Measurements from ENCODE around the gene VPS51. TPM values are rescaled to one million over a fixed set of nuclear protein-coding genes. Genes with fewer than 3 reads are reported as not detected.
A peak's percentile ranks its signal among the peaks of the same experiment; 100 is the strongest.

VPS51 gene
- total and polyA plus RNA-seq, 9 of the 15 experiments (the other 6 are each of a cell fraction or from before 2014, with no cell fraction given), result 1.8 to 143 (median 46.8) TPM

DNA sequence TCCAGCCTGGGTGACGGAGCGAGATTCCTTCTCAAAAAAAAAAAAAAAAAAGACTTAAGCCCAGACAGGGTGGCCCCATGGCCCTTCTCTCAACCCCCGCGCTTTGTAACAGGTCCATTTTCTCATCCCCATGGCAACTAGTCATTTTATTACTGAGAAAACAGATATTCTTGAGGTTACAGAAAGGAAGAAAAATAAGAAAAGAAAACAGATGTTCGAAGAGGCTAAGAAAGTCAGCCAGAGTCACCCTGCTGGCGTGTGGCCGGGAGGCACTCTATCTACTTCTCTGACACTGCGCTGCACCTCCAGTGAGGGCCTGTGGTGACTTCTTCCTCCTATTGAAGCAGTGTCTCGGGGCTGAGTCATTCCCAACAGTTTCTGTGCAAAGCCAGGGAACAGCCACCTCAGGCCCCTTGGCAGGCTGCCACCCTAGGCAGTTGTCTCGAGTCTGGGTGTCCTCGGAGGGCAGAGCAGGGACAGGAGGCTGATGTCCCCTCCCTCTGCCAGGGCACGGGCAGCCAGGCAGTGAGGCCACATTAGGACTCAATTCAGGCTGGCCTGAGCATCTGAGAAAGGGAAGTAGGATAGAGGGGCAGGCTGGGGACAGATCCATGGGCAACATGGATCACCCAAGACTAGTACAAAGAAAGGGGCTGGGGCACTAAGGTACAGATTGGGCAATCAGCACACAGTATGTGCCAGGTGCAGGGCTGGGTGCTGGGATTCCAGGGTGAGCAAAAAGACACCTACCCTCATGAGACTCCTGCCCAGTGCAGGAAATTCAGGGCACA is 54.7 kb downstream of the VPS51 start (continued):
- TF ChIP-seq ZNF174 (CRISPR knock-in tag; IDR thresholded peaks at IDR 0.05), result no peak
- 0 out of 2 replicates have a peak, but pooled peaks have one; percentile 13 for TF ChIP-seq BHLHE40 (IDR thresholded peaks at IDR 0.05; ENCODE audit: low read length)
- TF ChIP-seq TGIF2 (CRISPR knock-in tag; IDR thresholded peaks at IDR 0.05), result no peak
- no peak for TF ChIP-seq RBM39 (optimal IDR thresholded peaks at IDR 0.05; ENCODE audit: low read depth, low read length)
- TF ChIP-seq, protein P1, sequence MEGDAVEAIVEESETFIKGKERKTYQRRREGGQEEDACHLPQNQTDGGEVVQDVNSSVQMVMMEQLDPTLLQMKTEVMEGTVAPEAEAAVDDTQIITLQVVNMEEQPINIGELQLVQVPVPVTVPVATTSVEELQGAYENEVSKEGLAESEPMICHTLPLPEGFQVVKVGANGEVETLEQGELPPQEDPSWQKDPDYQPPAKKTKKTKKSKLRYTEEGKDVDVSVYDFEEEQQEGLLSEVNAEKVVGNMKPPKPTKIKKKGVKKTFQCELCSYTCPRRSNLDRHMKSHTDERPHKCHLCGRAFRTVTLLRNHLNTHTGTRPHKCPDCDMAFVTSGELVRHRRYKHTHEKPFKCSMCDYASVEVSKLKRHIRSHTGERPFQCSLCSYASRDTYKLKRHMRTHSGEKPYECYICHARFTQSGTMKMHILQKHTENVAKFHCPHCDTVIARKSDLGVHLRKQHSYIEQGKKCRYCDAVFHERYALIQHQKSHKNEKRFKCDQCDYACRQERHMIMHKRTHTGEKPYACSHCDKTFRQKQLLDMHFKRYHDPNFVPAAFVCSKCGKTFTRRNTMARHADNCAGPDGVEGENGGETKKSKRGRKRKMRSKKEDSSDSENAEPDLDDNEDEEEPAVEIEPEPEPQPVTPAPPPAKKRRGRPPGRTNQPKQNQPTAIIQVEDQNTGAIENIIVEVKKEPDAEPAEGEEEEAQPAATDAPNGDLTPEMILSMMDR (IDR thresholded peaks at IDR 0.05 in 2 of 3, conservative IDR thresholded peaks at IDR 0.05 in 1 of 3; ENCODE audit: insufficient read depth in 2 of 3, low read depth in 1 of 3, low read length in 3 of 3), result peak in 2 of 3 experiments; percentile 15 to 26; a peak in 1 of 6 replicates
- no peak for TF ChIP-seq SP2 (IDR thresholded peaks at IDR 0.05; ENCODE audit: extremely low read depth, low read depth, low read length, poor library complexity, severe bottlenecking)
- TF ChIP-seq MXI1 (IDR thresholded peaks at IDR 0.05; ENCODE audit: low read depth, low read length), result no peak
- TF ChIP-seq, protein P2, sequence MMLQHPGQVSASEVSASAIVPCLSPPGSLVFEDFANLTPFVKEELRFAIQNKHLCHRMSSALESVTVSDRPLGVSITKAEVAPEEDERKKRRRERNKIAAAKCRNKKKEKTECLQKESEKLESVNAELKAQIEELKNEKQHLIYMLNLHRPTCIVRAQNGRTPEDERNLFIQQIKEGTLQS (IDR thresholded peaks at IDR 0.05), result peak; percentile 82
- TF ChIP-seq, protein P2 (CRISPR knock-in tag; conservative IDR thresholded peaks at IDR 0.05), result no peak
- peak; percentile 62 for TF ChIP-seq POLR2G (IDR thresholded peaks at IDR 0.05; ENCODE audit: low read depth, low read length)
- TF ChIP-seq POLR2AphosphoS2 (IDR thresholded peaks at IDR 0.05; ENCODE audit: low read length), result no peak
- TF ChIP-seq SREBF1 (IDR thresholded peaks at IDR 0.05; ENCODE audit: borderline replicate concordance, low read depth, low read length), result no peak
- TF ChIP-seq BRCA1 (IDR thresholded peaks at IDR 0.05), result no peak
- no peak for TF ChIP-seq BRCA1 (CRISPR knock-in tag; IDR thresholded peaks at IDR 0.05)
- no peak for TF ChIP-seq NCOA6 (IDR thresholded peaks at IDR 0.05)
- TF ChIP-seq, protein P3, sequence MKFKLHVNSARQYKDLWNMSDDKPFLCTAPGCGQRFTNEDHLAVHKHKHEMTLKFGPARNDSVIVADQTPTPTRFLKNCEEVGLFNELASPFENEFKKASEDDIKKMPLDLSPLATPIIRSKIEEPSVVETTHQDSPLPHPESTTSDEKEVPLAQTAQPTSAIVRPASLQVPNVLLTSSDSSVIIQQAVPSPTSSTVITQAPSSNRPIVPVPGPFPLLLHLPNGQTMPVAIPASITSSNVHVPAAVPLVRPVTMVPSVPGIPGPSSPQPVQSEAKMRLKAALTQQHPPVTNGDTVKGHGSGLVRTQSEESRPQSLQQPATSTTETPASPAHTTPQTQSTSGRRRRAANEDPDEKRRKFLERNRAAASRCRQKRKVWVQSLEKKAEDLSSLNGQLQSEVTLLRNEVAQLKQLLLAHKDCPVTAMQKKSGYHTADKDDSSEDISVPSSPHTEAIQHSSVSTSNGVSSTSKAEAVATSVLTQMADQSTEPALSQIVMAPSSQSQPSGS (CRISPR knock-in tag; IDR thresholded peaks at IDR 0.05), result no peak

All from K562 (cell line).